Sigmoid colon (tissue), 4 donors: Measurements from ENCODE around the gene UGT1A7.

Source experiments
- EP300 ChIP-seq, 4 donors: sonication (generic); formaldehyde crosslinking; IDR thresholded peaks; one replicate each; pipeline ENCODE4 v1.6.1; 2017; ENCODE audit warnings: antibody characterized with exemption in 4 of 4
- POLR2A ChIP-seq, 2 donors: fragments of 450-650 bp; IDR thresholded peaks; one replicate each; pipeline ENCODE4 v1.6.1; 2016; ENCODE audit warnings: antibody characterized with exemption in 2 of 2, mild to moderate bottlenecking in 2 of 2, moderate library complexity in 2 of 2
- POLR2AphosphoS5 ChIP-seq, 4 donors: sonication (generic); formaldehyde crosslinking; IDR thresholded peaks; one replicate each; pipeline ENCODE4 v1.6.1; 2017; ENCODE audit warnings: antibody characterized with exemption in 4 of 4
- TF ChIP-seq, protein P1 (sequence below), 4 experiments: fragments of 450-650 bp in 3 of 4; fragments of 200-600 bp in 1 of 4; IDR thresholded peaks; one replicate each; pipeline ENCODE4 v1.5.1; 2016 to 2019; ENCODE audit warnings: antibody characterized with exemption in 4 of 4, mild to moderate bottlenecking in 3 of 4, moderate library complexity in 2 of 4

DNA sequence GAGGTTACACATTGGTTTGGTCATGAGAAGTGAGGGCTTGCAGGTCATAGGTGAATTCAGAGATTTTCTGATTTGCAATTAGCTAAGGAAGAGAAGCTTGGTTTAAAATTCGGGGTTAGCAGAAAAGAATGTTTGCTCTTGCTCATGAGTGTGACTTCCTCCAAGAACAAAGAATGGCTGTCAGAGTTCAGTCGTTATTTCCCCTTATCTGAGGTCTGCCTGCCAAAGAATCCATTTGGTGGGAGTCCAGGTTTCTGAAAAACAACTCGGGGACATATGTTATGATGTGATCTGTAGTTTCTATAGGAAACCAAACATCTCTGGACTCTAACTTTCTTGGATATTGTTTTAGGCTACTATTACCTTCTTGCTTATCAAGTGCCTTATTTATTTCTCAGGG is 7.8 kb downstream of the UGT1A7 start:
- no peak for TF ChIP-seq POLR2A (IDR thresholded peaks at IDR 0.05)
- TF ChIP-seq, protein P1, sequence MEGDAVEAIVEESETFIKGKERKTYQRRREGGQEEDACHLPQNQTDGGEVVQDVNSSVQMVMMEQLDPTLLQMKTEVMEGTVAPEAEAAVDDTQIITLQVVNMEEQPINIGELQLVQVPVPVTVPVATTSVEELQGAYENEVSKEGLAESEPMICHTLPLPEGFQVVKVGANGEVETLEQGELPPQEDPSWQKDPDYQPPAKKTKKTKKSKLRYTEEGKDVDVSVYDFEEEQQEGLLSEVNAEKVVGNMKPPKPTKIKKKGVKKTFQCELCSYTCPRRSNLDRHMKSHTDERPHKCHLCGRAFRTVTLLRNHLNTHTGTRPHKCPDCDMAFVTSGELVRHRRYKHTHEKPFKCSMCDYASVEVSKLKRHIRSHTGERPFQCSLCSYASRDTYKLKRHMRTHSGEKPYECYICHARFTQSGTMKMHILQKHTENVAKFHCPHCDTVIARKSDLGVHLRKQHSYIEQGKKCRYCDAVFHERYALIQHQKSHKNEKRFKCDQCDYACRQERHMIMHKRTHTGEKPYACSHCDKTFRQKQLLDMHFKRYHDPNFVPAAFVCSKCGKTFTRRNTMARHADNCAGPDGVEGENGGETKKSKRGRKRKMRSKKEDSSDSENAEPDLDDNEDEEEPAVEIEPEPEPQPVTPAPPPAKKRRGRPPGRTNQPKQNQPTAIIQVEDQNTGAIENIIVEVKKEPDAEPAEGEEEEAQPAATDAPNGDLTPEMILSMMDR (IDR thresholded peaks at IDR 0.05), result no peak
- no peak for TF ChIP-seq POLR2AphosphoS5 (IDR thresholded peaks at IDR 0.05)
- TF ChIP-seq EP300 (IDR thresholded peaks at IDR 0.05), result no peak
